Measurements from ENCODE around the gene ARID5A. TPM values are rescaled to one million over a fixed set of nuclear protein-coding genes. Genes with fewer than 3 reads are reported as not detected.

Gene ARID5A
- total RNA-seq, 1 experiment from 2014 or later: 7.3 TPM

GRCh38 chr2:96533292-96534073 is 3.1 kb upstream of the ARID5A start:
- ChIA-PET POLR2A (ENCODE audit: low non-redundant PET) (no interaction called here), CTCF (interaction anchor here (1.7 kb wide), 1 partner anchor 21 kb away, joined by 4 read pairs; no protein-coding TSS in a partner anchor)
- no peaks in the 10 kb centered on the region for H3K9me3 ChIP-seq (ENCODE audit: low read depth, low read length, poor library complexity, severe bottlenecking)
- no peak overlapping the region for H3K4me3 ChIP-seq (ENCODE audit: low read depth, low read length, poor library complexity, severe bottlenecking)
- intact Hi-C loops (cut with micrococcal nuclease; ENCODE audit: unreplicated experiment): no loop called here
- peaks cover 58% of the 10 kb centered on the region for H3K4me1 ChIP-seq (ENCODE audit: insufficient read depth, low read length, poor library complexity, severe bottlenecking)
- no TSS peak for BruUV-seq (replicated peaks)
- no peaks in the 10 kb centered on the region for H3K36me3 ChIP-seq (ENCODE audit: insufficient read depth, low read length, poor library complexity, severe bottlenecking)
- H3K27me3 ChIP-seq (replicated peaks; ENCODE audit: insufficient read depth, low read depth, low read length, poor library complexity): no peaks in the 10 kb centered on the region
- H3K27ac ChIP-seq (ENCODE audit: low read depth, low read length, poor library complexity, severe bottlenecking): no peak overlapping the region
- no peak for TF ChIP-seq CTCF (conservative IDR thresholded peaks at IDR 0.05; ENCODE audit: low read depth, low read length)
- no peak for TF ChIP-seq EZH2 (IDR thresholded peaks at IDR 0.05; ENCODE audit: borderline replicate concordance, low read depth, low read length, poor library complexity, severe bottlenecking)
- peak; percentile 59 for DNase-seq (ENCODE audit: low spot score)

GRCh38 chr2:96534141-96534540 is 2.4 kb upstream of the ARID5A start:
- Histone ChIP-seq H3K4me3 (ENCODE audit: low read depth, low read length, poor library complexity, severe bottlenecking) (no peak overlapping the region), H3K9me3 (ENCODE audit: low read depth, low read length, poor library complexity, severe bottlenecking) (no peaks in the 10 kb centered on the region), H3K27ac (ENCODE audit: low read depth, low read length, poor library complexity, severe bottlenecking) (no peak overlapping the region), H3K27me3 (replicated peaks; ENCODE audit: insufficient read depth, low read depth, low read length, poor library complexity) (no peaks in the 10 kb centered on the region), H3K36me3 (ENCODE audit: insufficient read depth, low read length, poor library complexity, severe bottlenecking) (no peaks in the 10 kb centered on the region), H3K4me1 (ENCODE audit: insufficient read depth, low read length, poor library complexity, severe bottlenecking) (peaks cover 59% of the 10 kb centered on the region)
- no peak for DNase-seq (ENCODE audit: low spot score)
- no TSS peak for BruUV-seq (replicated peaks)
- ChIA-PET CTCF (interaction anchor here (1.7 kb wide), 1 partner anchor 20 kb away, joined by 4 read pairs; no protein-coding TSS in a partner anchor), POLR2A (ENCODE audit: low non-redundant PET) (no interaction called here)
- intact Hi-C loops (cut with micrococcal nuclease; ENCODE audit: unreplicated experiment): no loop called here
- no peak for TF ChIP-seq EZH2 (IDR thresholded peaks at IDR 0.05; ENCODE audit: borderline replicate concordance, low read depth, low read length, poor library complexity, severe bottlenecking)

- DNase-seq (ENCODE audit: low spot score): no peak
- POLR2A ChIA-PET (ENCODE audit: low non-redundant PET): no interaction called here
- no TSS peak for BruUV-seq (replicated peaks)
These were observed 1.8 kb upstream of the ARID5A start for GRCh38 chr2:96534701-96535181.

More at GRCh38 chr2:96534701-96535181, 1.8 kb upstream of the ARID5A start:
- CTCF ChIA-PET: no interaction called here
- Histone ChIP-seq H3K4me1 (ENCODE audit: insufficient read depth, low read length, poor library complexity, severe bottlenecking) (peaks cover 59% of the 10 kb centered on the region), H3K36me3 (ENCODE audit: insufficient read depth, low read length, poor library complexity, severe bottlenecking) (no peaks in the 10 kb centered on the region), H3K27ac (ENCODE audit: low read depth, low read length, poor library complexity, severe bottlenecking) (no peak overlapping the region), H3K4me3 (ENCODE audit: low read depth, low read length, poor library complexity, severe bottlenecking) (no peak overlapping the region), H3K9me3 (ENCODE audit: low read depth, low read length, poor library complexity, severe bottlenecking) (no peaks in the 10 kb centered on the region), H3K27me3 (replicated peaks; ENCODE audit: insufficient read depth, low read depth, low read length, poor library complexity) (no peaks in the 10 kb centered on the region)
- no peak for TF ChIP-seq EZH2 (IDR thresholded peaks at IDR 0.05; ENCODE audit: borderline replicate concordance, low read depth, low read length, poor library complexity, severe bottlenecking)
- no peak for TF ChIP-seq CTCF (conservative IDR thresholded peaks at IDR 0.05; ENCODE audit: low read depth, low read length)
- intact Hi-C loops (cut with micrococcal nuclease; ENCODE audit: unreplicated experiment): no loop called here
